ENCODE measurements around the gene FBXL5. TPM values are rescaled to one million over a fixed set of nuclear protein-coding genes. Genes with fewer than 3 reads are reported as not detected.

FBXL5 gene
- total and polyA plus RNA-seq, 2 donors (not counting 3 experiments of a cell fraction or from before 2014, with no cell fraction given) = 42.2 to 60.2 TPM

DNA sequence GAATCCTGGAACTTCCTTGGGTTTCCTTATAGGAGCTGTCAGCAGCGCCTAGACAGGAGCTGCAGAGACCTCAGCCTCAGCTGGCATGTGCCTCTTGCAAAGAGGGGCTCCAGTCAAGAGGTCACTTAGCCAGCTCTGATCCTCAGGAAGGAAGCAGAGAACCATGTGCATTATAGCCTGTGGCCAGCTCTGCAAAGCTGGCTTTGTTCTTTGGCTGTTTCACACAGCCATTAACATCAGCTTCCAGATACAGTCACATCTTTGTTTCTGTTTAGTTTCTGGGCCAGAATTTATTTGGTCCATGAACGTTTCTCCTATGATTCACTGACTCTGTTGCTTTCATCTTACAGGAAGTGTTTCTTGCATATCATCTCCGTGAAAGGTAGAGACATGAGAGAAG is 93.0 kb downstream of the FBXL5 start:
- peaks cover 0 to 2% of the 10 kb centered on the region in 2 experiments for H3K36me3 ChIP-seq (ENCODE audit: control insufficient read depth in 2 of 2, extremely low read depth in 1 of 2, insufficient read depth in 2 of 2, low read length in 2 of 2)
- no peak for FAIRE-seq
- POLR2A ChIA-PET = no interaction called here
- no peaks in the 10 kb centered on the region for H3K27me3 ChIP-seq (ENCODE audit: control insufficient read depth in 2 of 2, insufficient read depth in 2 of 2, low read length in 2 of 2)
- DNase-seq (ENCODE audit: low read depth, low spot score) = no peak
- H3K27ac ChIP-seq (ENCODE audit: insufficient read depth, low read depth, low read length) = no peak overlapping the region
- intact Hi-C loops (cut with micrococcal nuclease) = loop anchor here (10.0 kb wide), 1 partner anchor 583 kb away; no protein-coding TSS in a partner anchor
- H4K20me1 ChIP-seq (replicated peaks; ENCODE audit: control insufficient read depth, extremely low read depth, insufficient read depth, low read length) = no peaks in the 10 kb centered on the region
- no peaks in the 10 kb centered on the region for H3K79me2 ChIP-seq (ENCODE audit: control insufficient read depth, insufficient read depth, low read length)
- no peaks in the 10 kb centered on the region for H3K9me1 ChIP-seq (replicated peaks; ENCODE audit: control insufficient read depth, extremely low read depth, insufficient read depth, low read length)
- BruUV-seq (replicated peaks) = no TSS peak
- H3K9me3 ChIP-seq (replicated peaks; ENCODE audit: control insufficient read depth, insufficient read depth, low read length) = no peaks in the 10 kb centered on the region
- H3K4me1 ChIP-seq (ENCODE audit: control insufficient read depth, extremely low read depth, insufficient read depth, low read length) = no peaks in the 10 kb centered on the region
- no peak overlapping the region for H3K4me2 ChIP-seq (ENCODE audit: insufficient read depth, low read length)
- no peak overlapping the region for H3K9ac ChIP-seq (replicated peaks; ENCODE audit: extremely low read depth, insufficient read depth, low read length)
- CTCF ChIA-PET = no interaction called here
- dilution Hi-C loops (cut with MboI; ENCODE audit: extremely low pct_ligation_motif_present, low sequenced_read_pairs) = no loop called here
- no peak overlapping the region for H3K4me3 ChIP-seq (replicated peaks in 1 of 3; ENCODE audit: insufficient read depth in 1 of 3, low read depth in 1 of 3, low read length in 3 of 3)
- no peak for TF ChIP-seq FOS (IDR thresholded peaks at IDR 0.05; ENCODE audit: borderline replicate concordance, insufficient read depth, low read length)
- no peak for TF ChIP-seq POLR2AphosphoS5 (IDR thresholded peaks at IDR 0.05; ENCODE audit: insufficient read depth, low read depth, low read length)
- no peak for TF ChIP-seq POLR2A (IDR thresholded peaks at IDR 0.05; ENCODE audit: low read depth, low read length)
- no peak for TF ChIP-seq CTCF (IDR thresholded peaks at IDR 0.05; ENCODE audit: extremely low read depth in 1 of 2, insufficient read depth in 1 of 2, low read depth in 1 of 2, low read length in 2 of 2)
- no peak for TF ChIP-seq GATA2 (IDR thresholded peaks at IDR 0.05; ENCODE audit: insufficient read depth, insufficient read length, low read depth, low read length)
- TF ChIP-seq EZH2 (IDR thresholded peaks at IDR 0.05; ENCODE audit: borderline replicate concordance, low read depth, low read length, severe bottlenecking) = no peak
- no peak for TF ChIP-seq JUN (IDR thresholded peaks at IDR 0.05; ENCODE audit: borderline replicate concordance, insufficient read depth, insufficient read length, low read depth)
- TF ChIP-seq MYC (IDR thresholded peaks at IDR 0.05; ENCODE audit: low read depth, low read length) = no peak
- no peak for TF ChIP-seq MAX (IDR thresholded peaks at IDR 0.05; ENCODE audit: insufficient read depth, insufficient read length)
- H2AFZ ChIP-seq (ENCODE audit: low read depth, low read length) = no peak overlapping the region
